ENCODE results near the gene DNAJA4. TPM values are rescaled to one million over a fixed set of nuclear protein-coding genes. Genes with fewer than 3 reads are reported as not detected.

DNAJA4 gene
- total and polyA plus RNA-seq, 2 of the 8 experiments (the other 6 are each of a cell fraction or from before 2014, with no cell fraction given): 3.6 to 6.2 TPM

DNA sequence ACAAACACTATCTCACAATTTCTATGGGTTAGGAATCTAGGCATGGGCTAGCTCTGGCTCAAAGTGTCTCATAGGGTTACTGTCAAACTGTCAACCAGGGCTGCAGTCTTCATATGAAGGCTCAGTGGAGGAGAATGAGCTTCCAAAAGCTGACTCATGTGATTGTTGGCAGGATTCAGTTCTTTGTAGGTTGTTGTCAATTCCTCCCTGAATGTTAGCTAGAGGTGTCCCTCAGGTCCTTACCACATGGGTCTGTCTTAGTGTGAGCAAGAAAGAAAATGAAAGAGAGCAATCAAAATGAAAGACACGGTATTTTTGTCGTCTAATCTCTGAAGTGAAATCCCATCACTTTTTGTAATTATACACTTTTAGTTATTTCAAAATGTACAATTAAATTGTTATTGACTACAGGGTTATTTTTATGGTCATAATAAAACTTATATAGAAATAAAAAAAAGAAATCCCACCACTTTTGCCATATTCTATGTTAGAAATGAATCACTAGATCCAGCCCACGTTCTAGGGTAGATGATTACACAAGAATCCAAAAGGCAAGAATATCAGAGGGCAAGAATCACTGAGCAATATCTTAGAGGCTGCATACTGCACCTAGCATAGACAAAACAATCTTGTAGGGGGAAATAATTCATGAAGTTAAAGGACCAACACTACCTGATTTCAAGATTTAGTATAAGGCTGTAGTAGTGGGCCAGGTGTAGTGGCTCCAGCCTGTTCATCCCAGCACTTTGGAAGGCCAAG is 38.4 kb upstream of the DNAJA4 start:
- no peak overlapping the region for H3K27ac ChIP-seq (ENCODE audit: low read depth, low read length)
- no peak for TF ChIP-seq KDM4A (IDR thresholded peaks at IDR 0.05; ENCODE audit: low read depth, low read length, severe bottlenecking)
- TF ChIP-seq GABPA (IDR thresholded peaks at IDR 0.05; ENCODE audit: borderline replicate concordance, insufficient read depth, low read length): no peak
- no peak for TF ChIP-seq PHF8 (conservative IDR thresholded peaks at IDR 0.05; ENCODE audit: low read depth, low read length)
- TF ChIP-seq KDM5A (IDR thresholded peaks at IDR 0.05; ENCODE audit: low read length): no peak
- TF ChIP-seq, protein P1, sequence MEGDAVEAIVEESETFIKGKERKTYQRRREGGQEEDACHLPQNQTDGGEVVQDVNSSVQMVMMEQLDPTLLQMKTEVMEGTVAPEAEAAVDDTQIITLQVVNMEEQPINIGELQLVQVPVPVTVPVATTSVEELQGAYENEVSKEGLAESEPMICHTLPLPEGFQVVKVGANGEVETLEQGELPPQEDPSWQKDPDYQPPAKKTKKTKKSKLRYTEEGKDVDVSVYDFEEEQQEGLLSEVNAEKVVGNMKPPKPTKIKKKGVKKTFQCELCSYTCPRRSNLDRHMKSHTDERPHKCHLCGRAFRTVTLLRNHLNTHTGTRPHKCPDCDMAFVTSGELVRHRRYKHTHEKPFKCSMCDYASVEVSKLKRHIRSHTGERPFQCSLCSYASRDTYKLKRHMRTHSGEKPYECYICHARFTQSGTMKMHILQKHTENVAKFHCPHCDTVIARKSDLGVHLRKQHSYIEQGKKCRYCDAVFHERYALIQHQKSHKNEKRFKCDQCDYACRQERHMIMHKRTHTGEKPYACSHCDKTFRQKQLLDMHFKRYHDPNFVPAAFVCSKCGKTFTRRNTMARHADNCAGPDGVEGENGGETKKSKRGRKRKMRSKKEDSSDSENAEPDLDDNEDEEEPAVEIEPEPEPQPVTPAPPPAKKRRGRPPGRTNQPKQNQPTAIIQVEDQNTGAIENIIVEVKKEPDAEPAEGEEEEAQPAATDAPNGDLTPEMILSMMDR (IDR thresholded peaks at IDR 0.05; ENCODE audit: control extremely low read depth in 1 of 3, insufficient read depth in 1 of 3, low read depth in 1 of 3, low read length in 3 of 3): no peak
- no peak for TF ChIP-seq JUN (IDR thresholded peaks at IDR 0.05; ENCODE audit: low read depth, low read length)
- no peak for TF ChIP-seq EZH2 (IDR thresholded peaks at IDR 0.05; ENCODE audit: low read depth, low read length, severe bottlenecking)
- no peak for TF ChIP-seq NRF1 (IDR thresholded peaks at IDR 0.05; ENCODE audit: low read depth, low read length)
- TF ChIP-seq RAD21 (IDR thresholded peaks at IDR 0.05 in 1 of 2, conservative IDR thresholded peaks at IDR 0.05 in 1 of 2; ENCODE audit: low read depth in 2 of 2, low read length in 2 of 2): no peak

More for the DNA sequence above, 38.4 kb upstream of the DNAJA4 start:
- Histone ChIP-seq H2BK20ac (ENCODE audit: low read length) (no peak overlapping the region), H4K91ac (replicated peaks; ENCODE audit: insufficient read length, low read length) (no peak overlapping the region), H3K79me1 (ENCODE audit: low read depth, low read length) (no peaks in the 10 kb centered on the region), H3K14ac (ENCODE audit: insufficient read length) (no peak overlapping the region), H3K23me2 (ENCODE audit: low read depth, low read length) (no peaks in the 10 kb centered on the region), H3K18ac (ENCODE audit: extremely low read depth, low read length) (no peak overlapping the region), H2AFZ (ENCODE audit: low read length) (no peak overlapping the region), H3K36me3 (ENCODE audit: control insufficient read depth in 2 of 4, insufficient read depth in 4 of 4, low read length in 3 of 4) (no peaks in the 10 kb centered on the region; a peak in 1 of 8 replicates), H2BK5ac (ENCODE audit: low read depth, low read length) (no peak overlapping the region), H3K4me3 (ENCODE audit: extremely low read depth in 1 of 4, insufficient read depth in 2 of 4, low read depth in 3 of 4, low read length in 4 of 4) (no peak overlapping the region), H2AK5ac (ENCODE audit: low read depth, low read length) (no peak overlapping the region), H4K5ac (ENCODE audit: insufficient read length, low read depth, low read length) (no peak overlapping the region), H3K9ac (replicated peaks in 1 of 4; ENCODE audit: extremely low read depth in 1 of 4, low read depth in 3 of 4, low read length in 3 of 4) (no peak overlapping the region), H3K4me2 (ENCODE audit: insufficient read depth in 1 of 2, low read depth in 2 of 2, low read length in 2 of 2) (no peak overlapping the region), H4K8ac (ENCODE audit: extremely low read depth, insufficient read depth, low read length) (no peak overlapping the region), H3K56ac (replicated peaks; ENCODE audit: insufficient read length, low read depth, low read length) (no peak overlapping the region), H3K4ac (replicated peaks; ENCODE audit: insufficient read length, low read depth, low read length) (no peak overlapping the region), H4K20me1 (replicated peaks in 1 of 2; ENCODE audit: control insufficient read depth in 1 of 2, insufficient read depth in 2 of 2, low read length in 2 of 2) (no peaks in the 10 kb centered on the region), H3K9me3 (ENCODE audit: insufficient read depth in 2 of 2, low read depth in 1 of 2, low read length in 1 of 2) (no peaks in the 10 kb centered on the region), H2BK12ac (ENCODE audit: low read depth, low read length) (no peak overlapping the region), H3K27me3 (replicated peaks in 1 of 4; ENCODE audit: control insufficient read depth in 3 of 4, extremely low read depth in 1 of 4, insufficient read depth in 3 of 4, low read length in 3 of 4) (no peaks in the 10 kb centered on the region), H3K79me2 (ENCODE audit: control insufficient read depth in 1 of 2, insufficient read depth in 2 of 2, low read length in 2 of 2) (no peaks in the 10 kb centered on the region), H2BK120ac (replicated peaks; ENCODE audit: low read depth, low read length) (no peak overlapping the region), H3K23ac (ENCODE audit: insufficient read length) (no peak overlapping the region), H3K4me1 (replicated peaks in 1 of 4; ENCODE audit: control insufficient read depth in 3 of 4, insufficient read depth in 4 of 4, low read length in 3 of 4) (no peaks in the 10 kb centered on the region), H2BK15ac (ENCODE audit: low read length) (no peak overlapping the region)
- POLR2A ChIA-PET (ENCODE audit: partially characterized antibody): no interaction called here
- DNase-seq (ENCODE audit: low read depth in 1 of 2, low spot score in 2 of 2): no peak
- CTCF ChIA-PET (ENCODE audit: partially characterized antibody): interaction anchor here (1.4 to 1.8 kb wide), 2 partner anchors 15 to 117 kb away, joined by 3 to 6 read pairs; no protein-coding TSS in a partner anchor
- 89% methylated on average over 3 of the region's 3 CpGs; no CpG with 5 or more reads in 1 of the 2 experiments for WGBS, 2 experiments (ENCODE audit: extremely low coverage in 1 of 2, insufficient coverage in 1 of 2, insufficient read length in 1 of 2, insufficient replicate concordance in 2 of 2, low coverage in 1 of 2, low lambda C conversion rate in 2 of 2, missing lambda C conversion rate in 1 of 2)
- FAIRE-seq: no peak
